GM12878 (cell line): ENCODE data around the gene SFI1. TPM values are rescaled to one million over a fixed set of nuclear protein-coding genes. Genes with fewer than 3 reads are reported as not detected.

ENCODE experiments used
- BACH1 ChIP-seq: fragments of 450-650 bp; IDR thresholded peaks from 2 replicates; pipeline ENCODE4 v1.6.1; 2017; ENCODE audit warnings: mild to moderate bottlenecking, borderline replicate concordance
- CBFB ChIP-seq: IDR thresholded peaks from 2 replicates; pipeline ENCODE4 v1.6.1; 2016; ENCODE audit warnings: antibody characterized with exemption, low read depth
- ETV6 ChIP-seq, 2 experiments: fragments of 450-650 bp in 1 of 2; IDR thresholded peaks in 1 of 2; conservative IDR thresholded peaks in 1 of 2; 2 replicates each; pipeline ENCODE4 v1.6.1; 2014; ENCODE audit warnings: antibody characterized with exemption in 1 of 2, borderline replicate concordance in 1 of 2, low read depth in 1 of 2, mild to moderate bottlenecking in 1 of 2, moderate library complexity in 1 of 2
- EZH2 ChIP-seq: IDR thresholded peaks from 2 replicates; pipeline ENCODE4 v1.6.1; 2012; ENCODE audit warnings: low read depth, mild to moderate bottlenecking, control low read depth, inconsistent platforms, low read length, borderline replicate concordance; ENCODE audit not compliant: control insufficient read depth
- HSF1 ChIP-seq: fragments of 150-350 bp; IDR thresholded peaks from 2 replicates; pipeline ENCODE4 v1.6.1; 2014; ENCODE audit warnings: mild to moderate bottlenecking, low read depth, low read length
- IKZF1 ChIP-seq: fragments of 450-650 bp; conservative IDR thresholded peaks from 2 replicates; pipeline ENCODE4 v1.6.1; 2017; ENCODE audit warnings: antibody characterized with exemption, mild to moderate bottlenecking
- KLF5 ChIP-seq: fragments of 450-650 bp; IDR thresholded peaks from 2 replicates; pipeline ENCODE4 v1.6.1; 2014; ENCODE audit warnings: mild to moderate bottlenecking; ENCODE audit not compliant: partially characterized antibody
- RB1 ChIP-seq: fragments of 450-650 bp; formaldehyde crosslinking; IDR thresholded peaks from 2 replicates; pipeline ENCODE4 v1.6.1; 2017; ENCODE audit warnings: mild to moderate bottlenecking, borderline replicate concordance
- SMAD1 ChIP-seq: fragments of 450-650 bp; IDR thresholded peaks from 2 replicates; pipeline ENCODE4 v1.6.1; 2018; ENCODE audit warnings: mild to moderate bottlenecking, low read depth; ENCODE audit not compliant: partially characterized antibody
- TCF3 ChIP-seq: IDR thresholded peaks from 2 replicates; pipeline ENCODE4 v1.6.1; 2012; ENCODE audit warnings: low read depth, mild to moderate bottlenecking, low read length, borderline replicate concordance; ENCODE audit not compliant: insufficient read depth
- ZBTB40 ChIP-seq: fragments of 450-650 bp; IDR thresholded peaks from 2 replicates; pipeline ENCODE4 v1.6.1; 2016; ENCODE audit warnings: mild to moderate bottlenecking, moderate library complexity, borderline replicate concordance
- polyA plus RNA-seq, 11 experiments: library from polyadenylated mRNA; depleted of rRNA in 4 of 11; unstranded in 6 of 11; stranded (reverse) in 5 of 11; fragments of >200 nt; fragmentation: Nextera tagmentation in 4 of 11; fragmentation: Illumina TruSeq in 1 of 11; extraction: Ambion mirVana in 4 of 11; extraction: Trizol in 1 of 11; gene quantifications; 1 replicate in 1 of 11; 2 replicates in 10 of 11; pipeline versions ENCODE4 v1.2.1 to v1.2.3, GENCODE V29; 2011 to 2016; ENCODE audit warnings: inconsistent platforms in 2 of 11, missing spikeins in 2 of 11, low read depth in 1 of 11
- total RNA-seq, 4 experiments: library from RNA; depleted of rRNA in 3 of 4; stranded (reverse); fragments of >200 nt in 3 of 4; fragmentation: Illumina TruSeq in 1 of 4; extraction: Trizol in 1 of 4; gene quantifications; 2 replicates each; pipeline versions ENCODE4 v1.2.1 to v1.2.3, GENCODE V29; 2013 to 2021

SFI1 gene
- total and polyA plus RNA-seq, 10 of the 15 experiments (the other 5 are each of a cell fraction or from before 2014, with no cell fraction given): 6.3 to 70.1 (median 30.4) TPM

DNA sequence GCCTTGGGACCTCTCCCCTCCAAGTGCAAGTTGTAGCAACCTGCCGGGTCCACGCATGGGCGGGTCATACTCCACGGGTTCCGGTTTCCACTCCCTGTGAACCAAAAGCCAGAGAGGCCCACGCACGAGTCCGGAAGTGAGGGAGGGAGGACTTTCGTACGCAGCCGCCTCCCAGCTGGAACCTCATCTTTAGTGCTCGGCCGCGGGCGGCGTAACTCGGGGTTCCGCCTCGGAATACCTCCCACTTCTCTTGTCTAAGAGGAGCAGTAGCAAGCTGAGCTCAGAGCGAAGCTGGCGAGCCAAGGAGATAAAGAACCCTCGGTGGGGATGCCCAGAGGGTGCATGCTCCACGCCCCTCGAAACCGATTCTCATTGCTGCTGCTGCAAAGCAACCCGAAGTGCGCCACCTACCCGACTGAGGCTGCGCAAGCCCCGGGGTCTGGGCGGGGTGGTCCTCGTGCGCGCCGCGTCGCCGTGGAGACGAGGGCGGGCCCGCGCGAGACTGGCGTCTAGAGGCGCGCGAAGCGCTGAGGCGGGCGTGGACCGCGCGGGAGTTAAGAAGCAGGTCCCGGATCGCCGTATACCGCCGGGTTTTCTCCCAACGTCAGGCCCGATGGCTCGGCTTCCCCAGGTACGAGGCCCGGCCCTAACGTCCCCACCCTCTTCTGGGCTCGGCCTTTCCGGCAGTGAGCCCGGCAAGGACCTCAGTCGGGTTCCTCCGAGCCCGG lies at the start of gene SFI1 (continued):
- TF ChIP-seq ZBTB40 (peak; percentile 64; the same call in 1 of the 2 replicates), ETV6 (conservative IDR thresholded peaks at IDR 0.05 in 1 of 2, IDR thresholded peaks at IDR 0.05 in 1 of 2; ENCODE audit: borderline replicate concordance in 1 of 2, low read depth in 1 of 2) (peak in 1 of 2 experiments; percentile 71; a peak in 2 of 4 replicates), BACH1 (peak; percentile 94), TCF3 (peak; percentile 44; the same call in 1 of the 2 replicates), RB1 (peak; percentile 57; the same call in 1 of the 2 replicates), CBFB (peak; percentile 75), HSF1 (no peak), IKZF1 (peak; percentile 89), EZH2 (no peak), SMAD1 (peak; percentile 31), KLF5 (peak; percentile 50)
